HFF-Myc (cell line): ENCODE results near the gene MCM6.

Experiments used
- DNase-seq: peaks from one replicate; pipeline ENCODE4 v3.0.0-alpha.2; 2011; ENCODE audit warnings: low read depth; ENCODE audit errors: extremely low read depth
- H3K4me3 ChIP-seq: replicated peaks from 2 replicates; pipeline ENCODE4 v1.5.1; 2011; ENCODE audit warnings: low read depth, mild to moderate bottlenecking, control low read depth, low read length
- CTCF ChIP-seq: IDR thresholded peaks from 2 replicates; pipeline ENCODE4 v1.5.1; 2012; ENCODE audit warnings: mild to moderate bottlenecking, low read depth, low read length, control low read depth; ENCODE audit errors: missing control alignments

MCM6 gene

GRCh38 chr2:135905679-135906078, 29.4 kb upstream of the MCM6 start:
- no peak for DNase-seq
- TF ChIP-seq CTCF, result no peak

GRCh38 chr2:135904341-135904989, 28.2 kb upstream of the MCM6 start:
- no peak for DNase-seq
- no peak overlapping the region for H3K4me3 ChIP-seq
- TF ChIP-seq CTCF, result no peak

More at GRCh38 chr2:135905679-135906078, 29.4 kb upstream of the MCM6 start:
- no peak overlapping the region for H3K4me3 ChIP-seq

- H3K4me3 ChIP-seq, result no peak overlapping the region
- TF ChIP-seq CTCF, result no peak
- no peak for DNase-seq
These were observed 27.4 kb upstream of the MCM6 start for GRCh38 chr2:135903650-135904049.

- TF ChIP-seq CTCF, result no peak
- no peak for DNase-seq
- no peak overlapping the region for H3K4me3 ChIP-seq
These were observed 23.3 kb upstream of the MCM6 start for GRCh38 chr2:135899567-135899966.

GRCh38 chr2:135898234-135898786, 22.1 kb upstream of the MCM6 start:
- no peak for DNase-seq
- no peak for TF ChIP-seq CTCF
- no peak overlapping the region for H3K4me3 ChIP-seq

GRCh38 chr2:135894930-135895329, 18.7 kb upstream of the MCM6 start:
- no peak for TF ChIP-seq CTCF
- H3K4me3 ChIP-seq, result no peak overlapping the region
- DNase-seq, result no peak
